ENCODE measurements around the gene COG6.

COG6 gene

GRCh38 chr13:39635564-39635963 is 19.9 kb upstream of the COG6 start:
- Histone ChIP-seq H3K9ac (ENCODE audit: low read depth, low read length, poor library complexity, severe bottlenecking) (no peak overlapping the region), H3K9me2 (replicated peaks; ENCODE audit: low read depth, low read length) (no peaks in the 10 kb centered on the region), H3K36me3 (ENCODE audit: insufficient read depth, low read length) (no peaks in the 10 kb centered on the region), H3K79me2 (ENCODE audit: insufficient read depth, low read length) (no peaks in the 10 kb centered on the region), H3K9me3 (ENCODE audit: insufficient read depth, low read depth, low read length) (no peaks in the 10 kb centered on the region), H3F3A (ENCODE audit: low read depth) (no peaks in the 10 kb centered on the region), H3K27me3 (ENCODE audit: insufficient read depth, low read length, poor library complexity, severe bottlenecking) (no peaks in the 10 kb centered on the region), H3K4me2 (ENCODE audit: low read depth, low read length, poor library complexity, severe bottlenecking) (no peak overlapping the region), H4K20me1 (ENCODE audit: insufficient read depth, low read length, poor library complexity, severe bottlenecking) (no peaks in the 10 kb centered on the region), H2AFZ (ENCODE audit: low read length) (no peak overlapping the region), H3K4me1 (ENCODE audit: insufficient read depth, low read length, poor library complexity, severe bottlenecking) (no peaks in the 10 kb centered on the region), H3K4me3 (ENCODE audit: low read length, poor library complexity, severe bottlenecking) (no peak overlapping the region)
- TF ChIP-seq EZH2phosphoT487 (IDR thresholded peaks at IDR 0.05; ENCODE audit: borderline replicate concordance), result no peak
- TF ChIP-seq CTCF (conservative IDR thresholded peaks at IDR 0.05; ENCODE audit: low read length), result no peak

- no peaks in the 10 kb centered on the region for H3K4me1 ChIP-seq (ENCODE audit: insufficient read depth, low read length, poor library complexity, severe bottlenecking)
- H3K79me2 ChIP-seq (ENCODE audit: insufficient read depth, low read length), result no peaks in the 10 kb centered on the region
- no peak overlapping the region for H3K9ac ChIP-seq (ENCODE audit: low read depth, low read length, poor library complexity, severe bottlenecking)
- no peaks in the 10 kb centered on the region for H3K36me3 ChIP-seq (ENCODE audit: insufficient read depth, low read length)
- TF ChIP-seq EZH2phosphoT487 (IDR thresholded peaks at IDR 0.05; ENCODE audit: borderline replicate concordance) (no peak), CTCF (conservative IDR thresholded peaks at IDR 0.05; ENCODE audit: low read length) (no peak)
- H4K20me1 ChIP-seq (ENCODE audit: insufficient read depth, low read length, poor library complexity, severe bottlenecking), result no peaks in the 10 kb centered on the region
- H3K4me3 ChIP-seq (ENCODE audit: low read length, poor library complexity, severe bottlenecking), result no peak overlapping the region
- H3K27me3 ChIP-seq (ENCODE audit: insufficient read depth, low read length, poor library complexity, severe bottlenecking), result no peaks in the 10 kb centered on the region
- no peaks in the 10 kb centered on the region for H3F3A ChIP-seq (ENCODE audit: low read depth)
- H3K4me2 ChIP-seq (ENCODE audit: low read depth, low read length, poor library complexity, severe bottlenecking), result no peak overlapping the region
- H3K9me2 ChIP-seq (replicated peaks; ENCODE audit: low read depth, low read length), result no peaks in the 10 kb centered on the region
- no peaks in the 10 kb centered on the region for H3K9me3 ChIP-seq (ENCODE audit: insufficient read depth, low read depth, low read length)
- H2AFZ ChIP-seq (ENCODE audit: low read length), result no peak overlapping the region
Observed at GRCh38 chr13:39637890-39638289, 17.6 kb upstream of the COG6 start.

GRCh38 chr13:39641645-39642044 is 13.8 kb upstream of the COG6 start:
- H3K27me3 ChIP-seq (ENCODE audit: insufficient read depth, low read length, poor library complexity, severe bottlenecking), result no peaks in the 10 kb centered on the region
- H3F3A ChIP-seq (ENCODE audit: low read depth), result no peaks in the 10 kb centered on the region
- H3K79me2 ChIP-seq (ENCODE audit: insufficient read depth, low read length), result no peaks in the 10 kb centered on the region
- H3K4me3 ChIP-seq (ENCODE audit: low read length, poor library complexity, severe bottlenecking), result no peak overlapping the region
- H4K20me1 ChIP-seq (ENCODE audit: insufficient read depth, low read length, poor library complexity, severe bottlenecking), result no peaks in the 10 kb centered on the region
- H3K9me2 ChIP-seq (replicated peaks; ENCODE audit: low read depth, low read length), result no peaks in the 10 kb centered on the region
- TF ChIP-seq EZH2phosphoT487 (IDR thresholded peaks at IDR 0.05; ENCODE audit: borderline replicate concordance), result no peak
- no peak for TF ChIP-seq CTCF (conservative IDR thresholded peaks at IDR 0.05; ENCODE audit: low read length)
- no peaks in the 10 kb centered on the region for H3K4me1 ChIP-seq (ENCODE audit: insufficient read depth, low read length, poor library complexity, severe bottlenecking)
- H2AFZ ChIP-seq (ENCODE audit: low read length), result no peak overlapping the region
- no peak overlapping the region for H3K9ac ChIP-seq (ENCODE audit: low read depth, low read length, poor library complexity, severe bottlenecking)
- H3K9me3 ChIP-seq (ENCODE audit: insufficient read depth, low read depth, low read length), result no peaks in the 10 kb centered on the region
- no peak overlapping the region for H3K4me2 ChIP-seq (ENCODE audit: low read depth, low read length, poor library complexity, severe bottlenecking)
- no peaks in the 10 kb centered on the region for H3K36me3 ChIP-seq (ENCODE audit: insufficient read depth, low read length)

Data from Loucy (cell line).